HG03442 (cell line): ENCODE results near the gene CCDC169.

Experiments
- ATAC-seq: cut with Tn5 transposase; IDR thresholded peaks from one replicate; pipeline ENCODE4 v1.9.1; 2021; ENCODE audit warnings: mild to moderate bottlenecking, moderate library complexity; ENCODE audit not compliant: unreplicated experiment

The CCDC169 gene

GRCh38 chr13:36248700-36249099 lies 48.9 kb downstream of the CCDC169 start:
- no peak for ATAC-seq

GRCh38 chr13:36244990-36245389 lies 52.6 kb downstream of the CCDC169 start:
- no peak for ATAC-seq

- ATAC-seq: no peak
Observed at GRCh38 chr13:36244073-36244472, 53.5 kb downstream of the CCDC169 start.

- no peak for ATAC-seq
Observed at GRCh38 chr13:36242761-36243160, 54.9 kb downstream of the CCDC169 start.

GRCh38 chr13:36231236-36231635 lies 66.4 kb downstream of the CCDC169 start:
- no peak for ATAC-seq

GRCh38 chr13:36224730-36225129 lies 72.9 kb downstream of the CCDC169 start:
- no peak for ATAC-seq

GRCh38 chr13:36219883-36220282 lies 77.7 kb downstream of the CCDC169 start:
- no peak for ATAC-seq

- ATAC-seq: no peak
Observed at GRCh38 chr13:36217456-36217855, 80.2 kb downstream of the CCDC169 start.

GRCh38 chr13:36214163-36214921 lies 83.3 kb downstream of the CCDC169 start, which contains the start of gene SOHLH2:
SOHLH2 (minus strand) TSS chr13:36214556; CDS start chr13:36214526, 30 bp downstream.
- no peak for ATAC-seq

GRCh38 chr13:36212789-36213188 lies 84.8 kb downstream of the CCDC169 start:
- no peak for ATAC-seq

GRCh38 chr13:36211567-36211966 lies 86.0 kb downstream of the CCDC169 start:
- no peak for ATAC-seq

GRCh38 chr13:36210738-36211137 lies 86.9 kb downstream of the CCDC169 start:
- ATAC-seq: no peak

GRCh38 chr13:36207672-36208071 lies 89.9 kb downstream of the CCDC169 start:
- ATAC-seq: no peak

GRCh38 chr13:36193151-36193855 lies 104.3 kb downstream of the CCDC169 start:
- ATAC-seq: no peak

- ATAC-seq: no peak
Observed at GRCh38 chr13:36192166-36192565, 105.4 kb downstream of the CCDC169 start.

GRCh38 chr13:36190771-36191170 lies 106.8 kb downstream of the CCDC169 start:
- ATAC-seq: no peak

GRCh38 chr13:36188441-36188840 lies 109.2 kb downstream of the CCDC169 start:
- ATAC-seq: no peak

- ATAC-seq: no peak
Observed at GRCh38 chr13:36183901-36184300, 113.7 kb downstream of the CCDC169 start.
